HG03108 (cell line): ENCODE results near the gene ELAVL1.
"Not testable (repeated sequence)": the region's sequence is repeated elsewhere in the genome, so short reads cannot be mapped to it uniquely, and the experiment has no call there.

Experiments
- ATAC-seq: cut with Tn5 transposase; IDR thresholded peaks from one replicate; pipeline ENCODE4 v1.9.1; 2021; ENCODE audit warnings: moderate library complexity; ENCODE audit not compliant: unreplicated experiment

ELAVL1 gene

DNA sequence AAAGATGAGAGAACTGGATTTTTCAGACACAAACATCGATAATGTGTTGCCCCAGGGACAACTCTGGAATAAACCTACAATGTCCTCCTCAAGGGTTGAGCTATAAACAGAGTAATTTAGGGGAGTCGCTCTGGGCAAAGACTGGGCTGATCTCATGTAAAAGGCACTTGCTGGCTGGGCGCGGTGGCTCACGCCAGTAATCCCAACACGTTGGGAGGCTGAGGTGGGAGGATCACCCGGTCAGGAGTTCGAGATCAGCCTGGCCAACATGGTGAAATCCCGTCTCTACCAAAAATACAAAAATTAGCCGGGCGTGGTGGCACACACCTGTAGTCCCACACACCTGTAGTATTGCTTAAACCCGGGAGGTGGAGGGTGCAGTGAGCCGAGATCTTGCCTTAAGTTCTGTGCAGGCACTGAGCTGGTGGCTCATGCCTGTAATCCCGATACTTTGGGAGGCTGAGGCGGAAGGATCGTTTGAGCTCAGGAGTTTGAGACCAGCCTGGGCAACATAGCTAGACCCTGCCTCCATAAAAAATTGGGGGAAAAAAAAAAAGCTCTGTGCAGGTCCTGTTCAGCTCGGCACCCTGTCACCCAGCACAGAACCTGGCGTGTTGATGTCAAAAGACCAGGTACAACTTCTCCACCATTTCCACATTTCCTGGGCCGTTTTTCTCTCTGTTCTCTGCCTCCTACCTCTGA is 63.4 kb downstream of the ELAVL1 start:
- no peak for ATAC-seq

DNA sequence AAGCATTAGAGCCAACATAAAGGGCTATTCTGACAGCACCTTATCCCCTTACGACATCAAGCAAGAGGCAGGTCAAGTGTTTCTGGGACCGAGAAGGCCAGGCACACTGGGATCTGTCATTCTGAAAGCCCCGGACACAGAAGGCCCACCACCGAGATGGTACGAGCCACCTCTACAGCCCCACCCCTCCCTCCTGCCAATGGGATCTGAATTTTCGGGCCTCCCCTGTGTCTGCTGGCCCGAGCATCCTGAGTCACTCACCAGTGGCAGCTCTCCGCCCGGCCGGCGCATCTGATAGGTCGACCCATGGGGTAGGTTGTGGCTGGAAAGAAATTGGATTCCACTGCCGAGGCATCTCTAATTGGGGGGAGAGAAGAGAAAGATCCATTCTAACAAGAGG is 64.6 kb downstream of the ELAVL1 start:
- ATAC-seq = no peak

DNA sequence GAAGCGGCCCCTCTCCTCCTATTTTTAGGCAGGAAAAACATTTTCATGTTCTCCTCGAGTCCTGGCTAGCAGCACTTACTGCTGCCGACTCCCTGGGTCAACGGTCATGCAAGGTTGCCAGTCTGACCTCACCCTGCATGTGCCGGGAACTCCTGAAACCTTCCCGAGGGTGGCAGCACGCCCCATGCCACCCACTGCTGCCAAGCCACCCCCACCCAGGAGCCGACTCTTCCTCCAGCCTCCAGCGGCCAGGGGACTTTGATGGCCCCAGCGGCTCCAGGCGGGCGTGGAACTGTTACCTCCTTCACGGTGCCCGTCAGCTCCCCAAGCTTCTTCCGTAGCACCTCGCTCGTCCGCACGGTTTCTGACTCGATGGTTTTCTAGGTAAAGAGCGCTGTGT is 70.7 kb downstream of the ELAVL1 start:
- ATAC-seq = no peak

- ATAC-seq = no peak
Observed at GRCh38 chr19:7933828-7934725, 71.4 kb downstream of the ELAVL1 start.

DNA sequence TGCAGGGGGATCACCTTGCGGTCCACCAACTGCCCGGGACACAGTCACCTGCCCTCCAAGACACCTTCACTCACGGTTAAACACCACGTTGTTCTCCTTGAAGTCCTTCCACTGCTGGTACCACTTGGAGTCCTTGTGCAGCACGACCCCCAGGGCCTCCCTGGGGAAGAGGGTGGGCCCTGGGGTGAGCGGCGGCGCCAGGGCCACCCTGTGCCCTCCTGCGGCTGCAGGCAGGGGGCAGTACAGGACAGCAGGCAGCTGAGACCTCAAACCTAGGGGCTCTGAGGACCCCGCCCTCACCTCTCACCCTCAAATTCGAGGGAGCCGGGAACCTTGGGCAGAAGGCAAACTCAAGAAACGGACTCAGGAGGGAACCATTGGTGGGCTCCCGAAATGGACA is 72.0 kb downstream of the ELAVL1 start:
- ATAC-seq = no peak

- no peak for ATAC-seq
Observed at GRCh38 chr19:7932930-7933300, 72.5 kb downstream of the ELAVL1 start.

GRCh38 chr19:7932276-7932929 is 73.0 kb downstream of the ELAVL1 start:
- ATAC-seq = no peak

DNA sequence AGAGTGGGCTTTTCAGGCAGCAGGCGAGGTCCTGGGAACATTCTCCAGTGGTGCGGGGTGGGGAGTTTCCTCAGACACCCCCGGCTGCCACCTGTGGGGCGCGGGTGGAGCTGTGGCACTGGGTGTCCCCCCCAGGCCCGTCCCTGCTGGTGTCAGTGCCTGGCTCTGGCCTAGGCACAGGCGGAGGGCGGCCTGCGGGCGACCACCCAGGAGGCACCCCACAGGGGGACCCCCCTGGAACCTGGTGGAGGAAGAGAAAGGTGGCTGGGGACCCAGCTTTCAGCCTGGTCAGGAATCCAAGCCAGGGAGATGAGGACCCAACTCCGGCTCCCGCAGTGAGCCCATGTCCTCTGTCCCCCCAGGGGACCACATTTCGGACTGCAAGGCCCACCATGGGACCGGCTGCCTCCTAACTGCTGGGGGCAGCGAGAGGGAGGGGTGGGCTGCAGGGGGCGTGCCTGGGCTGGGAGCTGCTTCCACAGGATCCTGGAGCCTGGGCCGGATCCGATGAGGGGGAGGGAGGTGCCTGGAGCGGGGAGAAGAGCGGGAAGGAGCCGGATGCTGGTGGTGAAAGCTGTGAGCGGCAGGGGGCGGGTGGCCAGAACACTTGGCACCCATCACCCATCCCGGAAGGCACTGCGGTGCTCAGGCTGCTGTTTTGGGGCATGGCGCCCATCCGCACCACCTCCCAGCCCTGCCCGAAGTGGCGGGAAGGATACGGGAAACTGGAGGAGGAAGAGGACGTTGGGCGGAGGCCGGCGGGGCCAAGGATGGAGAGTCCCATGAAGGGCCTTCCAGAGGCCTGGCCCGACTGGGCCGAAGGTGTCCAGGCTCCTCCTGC is 74.0 kb downstream of the ELAVL1 start:
- no peak for ATAC-seq

GRCh38 chr19:7930765-7931164 is 74.7 kb downstream of the ELAVL1 start:
- no peak for ATAC-seq

GRCh38 chr19:7930030-7930429 is 75.4 kb downstream of the ELAVL1 start:
- ATAC-seq = not testable (repeated sequence)

- ATAC-seq = no peak
Observed at GRCh38 chr19:7928741-7929701, 76.4 kb downstream of the ELAVL1 start.

- no peak for ATAC-seq
Observed at GRCh38 chr19:7928334-7928706, 77.1 kb downstream of the ELAVL1 start.

DNA sequence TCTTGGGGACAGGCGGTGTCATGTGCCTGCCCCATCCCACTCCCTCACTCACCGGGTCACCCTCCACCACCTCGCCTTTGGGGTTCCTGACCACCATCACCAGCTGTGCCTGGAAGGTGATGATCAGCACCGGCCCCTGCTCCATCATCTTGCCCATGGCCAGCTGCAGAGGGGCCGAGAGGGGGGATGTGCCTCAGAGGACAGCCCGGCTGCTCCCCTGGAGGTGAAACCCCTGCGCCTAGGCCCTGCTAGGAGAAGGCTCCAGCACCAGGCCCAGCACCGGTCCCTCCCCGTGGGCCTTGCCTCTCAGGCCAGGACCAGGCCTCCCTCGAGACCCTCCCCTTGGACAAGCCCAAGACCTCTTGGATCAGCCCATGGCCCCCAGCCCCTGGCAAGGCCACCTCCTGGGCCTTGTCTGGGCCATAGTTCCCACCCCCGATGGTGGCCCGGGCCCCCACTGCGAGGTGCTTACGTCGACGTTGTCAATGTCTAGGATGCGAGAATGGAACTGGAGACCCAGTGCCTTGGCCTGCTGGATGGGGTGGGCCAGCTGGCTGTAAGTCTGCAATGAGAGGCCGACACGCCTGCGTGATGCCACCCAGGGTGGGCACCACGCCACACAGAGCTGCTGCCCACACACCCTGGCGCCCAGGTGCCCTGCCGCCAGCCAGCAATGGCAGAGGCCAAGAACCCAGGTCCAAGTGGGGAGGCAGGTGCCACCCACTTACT is 77.7 kb downstream of the ELAVL1 start:
- no peak for ATAC-seq

DNA sequence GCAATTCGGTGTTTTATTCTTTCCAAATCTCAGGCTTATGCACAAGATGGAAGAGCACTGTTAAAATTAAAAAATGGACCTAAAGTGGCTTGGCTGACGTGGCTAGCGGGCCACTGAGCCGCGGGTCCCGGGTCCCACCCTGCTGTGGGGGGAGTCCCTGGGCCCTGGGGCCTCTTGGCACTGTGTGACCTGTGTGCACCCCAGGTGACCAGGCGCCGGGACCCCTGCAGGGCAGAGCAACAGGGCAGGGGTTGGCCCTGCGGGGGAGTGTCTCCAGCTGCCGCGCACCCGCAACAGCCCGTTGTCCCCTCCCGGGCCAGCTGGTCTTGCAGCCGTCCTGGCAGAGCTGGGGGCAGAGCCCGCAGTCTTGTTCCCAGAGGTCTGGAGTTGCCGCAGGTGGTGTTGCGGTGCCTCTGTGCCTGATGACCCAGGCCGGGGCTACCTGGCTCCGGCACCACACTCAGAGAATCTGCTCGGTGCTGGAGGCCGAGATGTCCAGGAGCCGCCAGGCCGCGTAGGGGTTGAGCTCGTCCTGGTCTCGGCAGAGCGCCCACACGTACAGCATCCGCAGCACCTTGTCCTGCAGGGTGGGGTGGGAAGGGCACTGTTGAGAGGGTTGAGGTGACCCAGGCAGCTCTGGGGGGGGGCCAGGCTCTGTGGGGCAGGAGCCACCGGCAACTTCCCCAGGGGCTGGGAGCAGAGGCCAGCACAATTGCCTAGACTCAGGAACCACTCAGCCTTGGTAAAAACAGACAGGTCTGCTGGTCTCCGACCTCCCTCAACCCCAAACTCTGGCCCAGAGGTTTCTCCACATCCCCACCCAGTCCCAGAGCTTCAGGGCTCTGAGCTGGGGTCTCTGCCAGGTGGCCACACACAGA is 78.5 kb downstream of the ELAVL1 start:
- no peak for ATAC-seq

- ATAC-seq = no peak
Observed at GRCh38 chr19:7926021-7926726, 79.3 kb downstream of the ELAVL1 start, which contains the start of gene CTXN1. TSS of gene CTXN1 (minus strand) at chr19:7926135. CDS start at chr19:7925538, 597 bp downstream.

GRCh38 chr19:7925171-7925851 is 80.1 kb downstream of the ELAVL1 start:
- no peak for ATAC-seq

DNA sequence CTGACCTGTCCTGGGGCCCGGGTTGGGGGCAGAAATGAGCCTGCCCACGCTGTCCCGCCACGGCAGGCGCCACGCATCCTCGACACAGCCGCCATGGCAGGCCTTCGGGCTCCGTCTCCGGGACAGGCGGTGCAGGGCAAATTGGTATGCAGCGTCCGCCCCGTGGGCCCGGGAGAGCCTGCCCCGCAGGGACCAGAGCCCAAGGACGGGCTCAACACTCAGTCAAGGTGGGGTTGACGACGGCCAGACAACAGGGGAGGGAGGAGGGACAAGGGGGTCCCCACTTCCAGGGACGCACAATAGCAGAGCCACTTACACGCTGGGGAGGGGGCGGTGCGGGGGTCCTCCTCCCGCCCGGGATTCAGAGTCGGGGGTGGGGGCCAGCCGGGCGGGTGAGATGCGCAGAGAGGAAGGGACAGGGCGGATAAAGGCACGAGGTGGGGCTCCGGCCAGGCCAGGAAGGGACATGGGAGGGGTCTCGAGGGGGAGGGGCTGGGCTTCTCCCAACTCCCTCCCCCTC is 80.7 kb downstream of the ELAVL1 start:
- no peak for ATAC-seq
